GM12872 (cell line): Measurements from ENCODE around the gene SLC7A5.

Experiments used
- TF ChIP-seq, protein P1 (sequence below): IDR thresholded peaks from 3 replicates; pipeline ENCODE4 v1.5.1; 2011; ENCODE audit warnings: low read depth, mild to moderate bottlenecking, low read length, moderate library complexity; ENCODE audit not compliant: insufficient read depth

Gene SLC7A5

GRCh38 chr16:87795336-87795735, 74.0 kb downstream of the SLC7A5 start:
- TF ChIP-seq, protein P1, sequence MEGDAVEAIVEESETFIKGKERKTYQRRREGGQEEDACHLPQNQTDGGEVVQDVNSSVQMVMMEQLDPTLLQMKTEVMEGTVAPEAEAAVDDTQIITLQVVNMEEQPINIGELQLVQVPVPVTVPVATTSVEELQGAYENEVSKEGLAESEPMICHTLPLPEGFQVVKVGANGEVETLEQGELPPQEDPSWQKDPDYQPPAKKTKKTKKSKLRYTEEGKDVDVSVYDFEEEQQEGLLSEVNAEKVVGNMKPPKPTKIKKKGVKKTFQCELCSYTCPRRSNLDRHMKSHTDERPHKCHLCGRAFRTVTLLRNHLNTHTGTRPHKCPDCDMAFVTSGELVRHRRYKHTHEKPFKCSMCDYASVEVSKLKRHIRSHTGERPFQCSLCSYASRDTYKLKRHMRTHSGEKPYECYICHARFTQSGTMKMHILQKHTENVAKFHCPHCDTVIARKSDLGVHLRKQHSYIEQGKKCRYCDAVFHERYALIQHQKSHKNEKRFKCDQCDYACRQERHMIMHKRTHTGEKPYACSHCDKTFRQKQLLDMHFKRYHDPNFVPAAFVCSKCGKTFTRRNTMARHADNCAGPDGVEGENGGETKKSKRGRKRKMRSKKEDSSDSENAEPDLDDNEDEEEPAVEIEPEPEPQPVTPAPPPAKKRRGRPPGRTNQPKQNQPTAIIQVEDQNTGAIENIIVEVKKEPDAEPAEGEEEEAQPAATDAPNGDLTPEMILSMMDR = no peak

DNA sequence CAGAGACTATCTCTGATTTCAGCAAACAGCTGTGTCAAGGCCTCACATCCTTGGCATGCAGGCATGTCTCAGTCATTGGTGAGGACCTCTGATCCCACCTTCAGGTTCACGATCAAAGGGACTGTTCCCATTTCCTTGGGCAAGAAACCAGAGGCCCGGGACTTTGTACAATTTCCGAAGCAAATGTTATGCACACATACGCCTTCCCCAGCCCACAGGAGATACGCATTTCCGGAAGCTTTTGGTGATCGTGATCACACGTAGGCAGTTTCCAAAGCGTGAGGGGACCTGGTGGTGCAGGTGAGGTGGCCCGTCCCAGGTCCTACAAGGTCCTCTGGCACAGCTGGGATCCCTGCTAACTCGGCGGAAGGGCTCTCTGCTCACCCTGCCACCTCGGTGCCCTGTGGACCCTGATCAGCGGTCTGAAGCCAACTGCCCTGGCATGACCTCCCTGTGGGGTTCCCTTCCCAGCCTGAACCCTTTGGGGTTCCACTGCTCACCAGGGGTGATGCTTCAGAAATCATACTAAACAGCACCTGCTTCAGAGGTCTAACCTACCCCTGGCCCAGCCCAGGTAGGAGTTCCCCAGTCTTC, 74.7 kb downstream of the SLC7A5 start:
- TF ChIP-seq, protein P1 = no peak

DNA sequence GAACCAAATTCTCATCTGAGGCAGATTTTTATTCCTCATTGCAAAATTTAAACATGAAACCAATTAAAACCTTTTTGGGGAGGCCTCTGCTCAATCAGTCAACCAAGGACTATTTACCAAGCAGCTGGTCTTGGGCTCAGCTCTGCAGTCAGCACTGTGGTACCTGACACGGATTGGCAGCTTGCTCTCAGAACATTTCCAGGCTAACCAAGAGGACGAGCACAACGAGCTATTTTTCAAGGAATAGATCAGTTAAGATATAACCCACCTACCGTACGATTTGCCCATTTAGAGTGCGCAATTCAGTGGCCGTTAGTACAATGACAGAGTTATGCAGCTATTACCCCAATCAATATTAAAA, 77.1 kb downstream of the SLC7A5 start:
- TF ChIP-seq, protein P1 = no peak

DNA sequence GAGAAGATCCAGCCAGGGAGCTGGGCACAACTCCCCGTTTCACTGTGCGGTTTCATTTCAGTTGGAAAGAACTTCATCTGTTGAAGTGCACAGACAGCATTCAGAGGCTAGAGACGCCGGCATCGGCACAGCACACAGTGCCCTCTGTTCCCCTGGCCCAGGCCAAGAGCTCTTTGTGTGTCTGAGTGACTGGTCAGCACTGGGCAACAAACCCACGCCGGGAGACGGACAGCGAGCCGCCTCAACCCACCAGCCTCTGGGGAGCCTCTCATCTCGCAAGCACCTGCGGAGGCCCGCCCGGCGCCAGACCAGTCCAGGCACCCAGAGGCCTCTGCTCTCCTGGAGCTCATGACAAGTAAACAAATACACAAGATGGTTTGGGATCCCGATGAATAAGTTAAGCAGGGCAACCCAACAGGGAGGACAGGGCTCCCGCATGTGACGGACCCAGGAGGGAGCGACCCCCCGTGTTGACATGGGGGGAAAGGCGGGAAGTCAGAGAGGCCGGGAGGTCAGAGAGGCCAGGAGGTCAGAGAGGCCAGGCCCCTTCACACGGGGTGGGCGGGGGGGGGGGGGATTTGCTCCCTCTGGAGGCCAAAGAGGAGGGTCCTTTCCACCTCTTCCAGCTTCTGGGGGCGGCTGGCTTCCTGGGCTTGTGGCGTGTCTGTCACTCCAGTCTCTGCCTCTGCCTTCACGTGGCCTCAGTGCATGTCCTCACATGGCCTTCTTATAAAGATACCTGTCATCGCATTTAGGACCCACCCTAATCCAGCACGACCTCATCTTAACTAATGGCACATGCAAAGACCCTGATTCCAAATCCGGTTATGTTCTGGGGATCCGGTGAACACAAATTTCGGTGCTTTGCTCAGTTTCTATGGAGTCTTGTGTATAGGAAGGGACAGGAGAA, 77.8 kb downstream of the SLC7A5 start:
- TF ChIP-seq, protein P1 = no peak

GRCh38 chr16:87790292-87791100, 78.8 kb downstream of the SLC7A5 start:
- TF ChIP-seq, protein P1 = no peak

DNA sequence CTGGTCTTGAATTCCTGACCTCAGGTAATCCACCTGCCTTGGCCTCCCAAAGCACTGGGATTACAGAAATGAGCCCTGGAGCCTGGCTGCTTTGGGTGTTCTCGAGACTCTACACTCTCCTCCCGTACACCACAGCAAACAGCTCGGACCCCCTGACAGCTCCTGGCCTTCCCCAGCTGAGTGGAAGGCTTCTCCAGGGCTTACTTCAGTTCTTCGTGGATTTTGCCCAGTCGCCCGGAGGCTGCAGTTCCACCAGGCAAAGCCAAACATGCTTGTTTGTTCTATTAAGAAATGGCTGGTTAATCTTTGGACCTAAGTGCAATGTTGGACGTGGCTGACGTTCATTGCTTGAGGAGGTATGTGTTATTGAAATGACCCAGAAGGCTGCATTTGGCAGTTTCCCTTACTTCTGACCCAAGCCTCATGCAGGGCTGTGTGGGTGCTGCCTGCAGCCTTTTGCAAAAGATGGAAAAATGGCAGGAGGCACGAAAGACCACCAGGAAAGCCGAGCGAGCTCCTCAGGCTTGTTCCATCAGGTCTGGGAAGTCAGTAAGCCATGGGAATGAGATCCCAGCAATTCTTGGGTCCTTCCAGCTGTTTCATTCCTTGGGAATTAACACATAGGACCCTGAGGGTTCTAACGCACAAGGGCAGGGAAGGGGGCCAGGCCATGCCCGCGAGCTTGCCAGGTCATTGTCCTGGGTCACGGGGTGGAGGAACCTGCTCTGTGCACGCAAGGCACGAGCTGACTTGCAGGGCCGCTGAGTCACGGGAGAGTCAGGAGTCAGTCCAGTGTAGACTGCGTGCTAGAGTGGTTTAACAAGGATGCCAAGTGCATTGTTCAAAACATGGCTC, 79.6 kb downstream of the SLC7A5 start:
- TF ChIP-seq, protein P1 = no peak
